Amygdala (tissue), 56 donors: ENCODE results near the gene ARMCX1.
"Not testable (repeated sequence)": the region's sequence is repeated elsewhere in the genome, so short reads cannot be mapped to it uniquely, and the experiment has no call there.

Experiments
- DNase-seq, 56 donors: peaks; one replicate each; lab custom pipeline; 2025; lab: John Stamatoyannopoulos, UW

Gene ARMCX1

DNA sequence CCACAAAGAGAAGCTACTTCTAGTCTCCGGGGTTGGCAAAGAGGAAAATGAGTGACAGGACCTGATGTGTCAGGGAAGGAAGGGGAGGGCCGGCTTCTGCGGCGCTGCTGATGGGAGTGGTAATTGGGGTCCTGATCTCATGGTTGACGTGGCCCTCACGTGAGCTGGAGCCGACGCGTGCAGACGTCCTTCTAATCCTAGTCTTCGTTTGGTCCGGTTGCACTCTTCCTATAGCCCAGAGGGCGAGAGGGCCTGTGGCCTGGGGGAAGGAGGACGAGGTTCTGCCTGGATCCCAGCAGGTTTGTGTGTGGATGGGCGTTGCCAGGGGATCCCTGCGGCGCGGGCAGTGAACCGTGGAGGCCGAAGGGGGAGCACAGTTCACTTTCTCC lies at the start of gene ARMCX1:
Gene ARMCX1 (plus strand): TSS at position 186 of the 389 bp plus-strand sequence. CDS start 2,384 bp downstream, outside the sequence.
- DNase-seq, result peak in 54 of 56 donors; percentile 3 to 77 (median 46)

DNA sequence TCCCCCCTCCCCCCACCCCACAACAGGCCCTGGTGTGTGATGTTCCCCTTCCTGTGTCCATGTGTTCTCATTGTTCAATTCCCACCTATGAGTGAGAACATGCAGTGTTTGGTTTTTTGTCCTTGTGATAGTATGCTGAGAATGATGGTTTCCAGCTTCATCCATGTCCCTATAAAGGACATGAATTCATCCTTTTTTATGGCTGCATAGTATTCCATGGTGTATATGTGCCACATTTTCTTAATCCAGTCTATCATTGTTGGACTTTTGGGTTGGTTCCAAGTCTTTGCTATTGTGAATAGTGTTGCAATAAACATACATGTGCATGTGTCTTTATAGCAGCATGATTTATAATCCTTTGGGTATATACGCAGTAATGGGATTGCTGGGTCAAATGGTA lies 47.4 kb upstream of the ARMCX1 start:
- DNase-seq, result not testable (repeated sequence)

DNA sequence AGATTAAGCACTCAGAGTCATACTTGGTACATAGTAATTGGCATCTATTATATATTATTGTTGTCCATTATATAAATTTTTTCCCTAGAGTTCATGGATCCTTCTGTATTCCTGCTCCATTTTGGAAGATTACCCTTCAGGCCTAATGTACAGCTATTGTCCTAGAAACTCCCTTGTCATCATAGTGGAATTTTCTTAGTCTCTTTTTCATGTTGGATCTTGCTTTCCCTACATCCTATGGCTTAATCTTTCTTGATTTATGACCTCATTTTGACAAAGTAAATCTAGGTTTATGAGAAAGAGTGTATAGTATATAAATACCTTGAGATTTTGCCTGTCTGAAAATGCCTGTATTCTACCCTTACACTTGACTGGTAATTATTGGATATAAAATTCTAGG lies 43.0 kb upstream of the ARMCX1 start:
- DNase-seq, result no peak

DNA sequence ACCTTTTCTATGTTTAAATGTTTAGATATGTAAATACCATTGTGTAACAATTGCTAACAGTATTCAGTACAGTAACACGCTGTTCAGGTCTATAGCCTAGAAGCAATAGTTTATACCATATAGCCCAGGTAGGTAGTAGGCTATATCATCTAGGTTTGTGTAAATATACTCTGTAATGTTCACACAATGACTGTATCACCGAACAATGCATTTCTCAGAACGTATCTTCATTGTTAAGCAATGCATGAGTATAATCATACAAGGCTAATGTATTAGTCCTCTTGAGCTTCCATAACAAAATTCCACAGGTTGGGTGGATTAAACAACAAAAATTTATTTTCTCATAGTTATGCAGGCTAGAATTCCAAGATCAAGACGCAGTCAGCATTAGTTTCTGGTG lies 42.4 kb upstream of the ARMCX1 start:
- no peak for DNase-seq

DNA sequence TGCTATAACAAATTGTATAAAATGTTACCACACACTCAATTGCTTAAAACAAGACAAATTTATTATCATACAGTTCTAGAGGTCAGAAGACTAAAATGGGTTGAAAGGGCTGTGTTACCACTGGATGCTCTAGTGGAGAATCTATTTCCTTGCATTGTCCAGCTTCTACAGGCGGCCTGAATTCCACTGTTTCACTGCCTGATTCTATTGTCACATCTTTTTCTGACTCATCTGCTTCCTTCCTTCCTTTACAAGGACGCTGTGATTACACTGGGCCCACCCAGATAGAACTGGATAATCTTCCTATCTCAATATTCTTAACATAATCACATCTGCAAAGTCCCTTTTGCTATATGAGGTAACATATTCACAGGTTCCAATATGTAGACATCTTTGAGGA lies 19.4 kb upstream of the ARMCX1 start:
- no peak for DNase-seq

DNA sequence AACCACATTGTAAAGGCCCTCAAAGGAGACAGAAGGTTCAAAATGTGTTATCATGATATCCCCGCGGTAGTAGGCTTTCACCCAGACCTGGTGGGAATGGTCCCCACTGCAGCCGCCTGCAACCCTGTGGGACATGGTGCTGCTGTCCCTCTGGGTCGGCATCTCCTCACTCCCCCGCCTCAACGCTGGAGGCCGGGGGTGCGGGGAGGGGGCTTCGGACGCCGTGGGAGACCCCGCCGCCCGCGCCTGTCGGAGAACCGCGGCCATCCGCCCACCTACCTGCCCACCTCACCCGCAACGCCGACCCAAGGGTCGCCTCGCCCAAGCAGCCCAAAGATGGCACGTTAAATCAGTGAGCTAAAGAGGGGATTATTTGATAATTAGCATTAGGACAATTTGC lies 11.2 kb upstream of the ARMCX1 start:
- DNase-seq, result no peak

DNA sequence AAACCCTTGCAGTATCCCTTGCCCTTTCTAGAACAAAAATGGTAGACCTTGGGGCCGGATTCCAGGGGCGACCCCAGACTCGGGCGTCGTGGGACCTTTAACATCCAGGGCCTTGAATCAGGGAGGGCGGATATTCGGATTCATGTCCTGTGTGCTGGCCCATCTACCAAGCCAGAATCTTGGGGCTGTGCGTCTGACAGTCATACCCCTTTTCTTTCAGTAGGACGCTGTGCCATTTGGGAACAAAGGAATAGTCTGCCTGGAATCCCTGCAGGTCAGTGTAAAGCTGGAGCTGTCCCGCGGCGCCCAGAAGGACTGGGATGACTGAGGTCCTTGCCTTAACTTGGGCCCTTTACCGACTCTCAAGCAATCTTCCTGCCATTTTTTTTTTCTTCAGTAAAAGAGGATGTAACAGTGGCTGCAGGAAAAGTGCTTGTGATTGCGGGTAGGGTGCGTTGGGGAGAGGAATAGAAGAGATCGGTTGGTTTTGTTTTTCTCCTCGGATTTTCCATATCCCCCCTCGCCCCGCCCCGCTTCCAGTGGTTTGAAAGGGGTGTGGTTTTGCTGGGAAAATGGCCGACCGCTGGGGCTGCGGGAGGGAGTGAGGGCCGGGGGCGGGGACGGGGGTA lies 518 bp downstream of the ARMCX1 start:
- DNase-seq, result peak in 40 of 56 donors; percentile 0 to 57 (median 21)

DNA sequence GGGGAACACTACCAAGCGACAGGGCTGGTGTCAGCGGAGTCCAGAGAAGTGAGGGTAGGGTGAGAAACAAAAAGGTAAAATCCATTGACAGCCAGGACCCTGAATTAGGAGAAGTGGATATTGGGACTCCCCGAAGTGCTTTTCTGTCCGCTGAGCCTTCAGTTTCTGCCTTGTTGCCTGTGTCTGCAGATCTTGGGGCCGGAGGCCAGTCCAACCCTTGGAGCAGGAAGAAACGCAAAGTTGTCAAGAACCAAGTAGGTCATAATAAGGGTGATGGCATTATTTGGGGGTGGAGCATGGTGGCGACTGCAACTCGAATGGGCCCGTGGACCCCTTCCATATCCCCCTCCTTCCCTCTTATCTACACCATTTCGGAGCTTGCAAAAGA lies 1.0 kb downstream of the ARMCX1 start:
- peak in 3 of 56 donors; percentile 2 to 26 (median 14) for DNase-seq

DNA sequence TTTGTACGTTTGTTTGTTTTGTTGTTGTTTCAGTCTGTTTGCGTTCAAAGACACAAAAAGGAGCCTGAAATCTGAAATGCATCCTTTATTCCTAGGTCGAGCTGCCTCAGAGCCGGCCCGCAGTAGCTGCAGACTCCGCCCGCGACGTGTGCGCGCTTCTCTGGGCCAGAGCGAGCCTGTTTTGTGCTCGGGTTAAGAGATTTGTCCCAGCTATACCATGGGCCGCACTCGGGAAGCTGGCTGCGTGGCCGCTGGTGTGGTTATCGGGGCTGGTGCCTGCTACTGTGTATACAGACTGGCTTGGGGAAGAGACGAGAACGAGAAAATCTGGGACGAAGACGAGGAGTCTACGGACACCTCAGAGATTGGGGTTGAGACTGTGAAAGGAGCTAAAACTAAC lies 2.4 kb downstream of the ARMCX1 start:
- DNase-seq, result no peak

DNA sequence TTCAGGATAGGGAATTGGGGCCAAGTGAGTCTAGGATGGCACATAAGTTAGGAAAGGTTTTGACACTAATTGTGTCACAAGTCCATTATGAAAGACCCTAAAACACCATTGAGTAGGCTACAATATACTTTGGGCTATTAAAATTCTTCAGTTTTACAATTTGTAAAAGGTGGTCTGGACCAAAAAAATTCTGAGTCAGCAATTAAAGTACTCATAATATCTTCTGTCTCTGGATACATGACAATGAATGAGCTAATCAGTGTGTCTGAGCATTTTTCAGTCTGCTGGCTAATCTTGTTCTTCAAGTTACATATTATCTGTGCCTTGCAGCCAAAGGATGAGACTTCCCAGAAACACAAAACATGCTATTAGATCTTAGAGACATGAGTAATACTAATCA lies 14.3 kb downstream of the ARMCX1 start:
- DNase-seq, result no peak

DNA sequence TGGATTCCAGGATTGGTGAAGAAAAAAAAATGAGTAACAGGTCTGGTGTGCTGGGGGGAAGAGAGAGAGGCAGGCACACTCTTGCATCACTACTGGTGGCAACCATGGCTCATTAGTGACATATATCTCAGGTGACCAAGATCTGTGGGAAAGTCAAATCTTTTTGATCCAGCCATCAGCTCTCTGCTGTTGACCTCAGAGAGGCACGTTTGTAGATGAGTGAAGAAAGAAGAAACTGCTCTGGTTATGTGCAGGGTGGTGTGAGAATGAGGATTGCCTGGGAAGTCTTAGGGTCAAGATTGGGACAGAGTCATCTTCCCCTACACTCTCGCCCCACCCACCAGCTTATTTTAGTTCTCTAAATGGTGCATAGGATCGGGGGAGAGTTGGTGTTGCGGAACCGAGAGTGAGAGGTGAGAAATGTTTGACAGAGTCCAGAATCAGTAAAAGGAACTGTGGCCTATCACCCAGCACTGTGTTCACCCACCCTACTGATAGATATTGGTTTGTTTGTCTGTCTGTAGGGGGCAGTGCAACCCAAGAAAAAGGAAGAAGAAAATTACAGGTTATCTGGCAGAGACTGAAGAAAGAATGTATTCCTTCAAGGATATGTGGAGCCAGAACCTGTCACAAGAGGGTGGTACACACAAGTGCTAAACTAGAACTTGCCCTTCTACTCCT lies 45.5 kb downstream of the ARMCX1 start:
- DNase-seq, result peak in 9 of 56 donors; percentile 0 to 27 (median 3)

DNA sequence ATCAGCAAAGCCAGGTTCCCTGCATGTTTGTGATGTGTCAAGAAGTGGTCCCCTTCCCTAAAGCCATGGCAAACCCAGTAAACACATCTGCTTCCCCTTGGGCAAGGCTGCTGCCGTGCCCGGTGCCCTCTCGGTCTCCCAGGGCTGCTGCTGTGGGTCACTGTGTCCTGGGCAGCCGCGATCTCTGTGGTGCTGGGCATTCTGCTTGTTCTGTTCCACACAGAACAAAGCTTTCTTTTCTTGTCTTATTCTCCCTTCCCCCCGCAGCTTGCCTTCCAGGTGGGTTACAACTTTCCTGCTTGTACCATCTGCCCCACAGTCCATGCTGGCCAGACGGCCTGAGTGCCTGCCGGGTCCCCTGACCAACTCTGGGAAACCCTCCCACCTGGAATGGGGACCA lies 49.2 kb downstream of the ARMCX1 start:
- DNase-seq, result not testable (repeated sequence)

DNA sequence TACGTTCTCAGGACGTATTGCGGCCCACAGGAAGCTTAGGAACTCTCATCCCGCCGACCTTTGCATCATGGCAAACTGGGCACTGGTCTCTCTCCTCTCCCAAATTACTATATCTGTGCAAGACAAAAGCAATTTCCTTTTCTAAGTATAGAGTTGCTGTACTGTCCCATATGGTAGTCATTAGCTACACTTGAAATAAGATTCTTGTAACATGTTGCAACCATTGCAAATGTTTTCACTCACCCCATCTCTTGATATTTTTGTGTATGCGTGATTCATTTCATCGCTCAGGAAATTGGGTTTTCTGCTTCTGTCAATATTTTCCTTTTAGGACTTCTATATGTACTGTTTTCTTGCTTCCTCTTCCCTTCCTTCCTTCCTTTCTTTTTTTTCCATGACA lies 51.7 kb downstream of the ARMCX1 start:
- no peak for DNase-seq
